DND-41 (cell line): Measurements from ENCODE around the gene TMEM132D.

ENCODE experiments used
- ATAC-seq: fragments of 200-7000 bp; cut with Tn5 transposase; 3 replicates; pipeline ENCODE4 v1.9.1; 2021; ENCODE audit warnings: low read depth; ENCODE audit not compliant: insufficient read depth
- DNase-seq: peaks from one replicate; pipeline ENCODE4 v3.0.0-alpha.2; 2020
- H2AFZ ChIP-seq: 2 replicates; pipeline ENCODE4 v1.6.0; 2012; ENCODE audit warnings: low read depth, low read length
- H3K27ac ChIP-seq: 2 replicates; pipeline ENCODE4 v1.5.1; 2012; ENCODE audit warnings: low read length, inconsistent platforms
- H3K27me3 ChIP-seq: fragments of 200-600 bp; sonication (generic); 2 replicates; pipeline ENCODE4 v1.6.0; 2012; ENCODE audit warnings: low read length, mild to moderate bottlenecking, inconsistent platforms; ENCODE audit not compliant: insufficient read depth, poor library complexity
- H3K36me3 ChIP-seq: 2 replicates; pipeline ENCODE4 v1.5.1; 2012; ENCODE audit warnings: low read length, inconsistent platforms; ENCODE audit not compliant: insufficient read depth
- H3K4me1 ChIP-seq: 2 replicates; pipeline ENCODE4 v1.5.1; 2012; ENCODE audit warnings: mild to moderate bottlenecking, low read length; ENCODE audit not compliant: insufficient read depth
- H3K4me2 ChIP-seq: 2 replicates; pipeline ENCODE4 v1.6.0; 2012; ENCODE audit warnings: mild to moderate bottlenecking, moderate library complexity, low read length, inconsistent platforms; ENCODE audit not compliant: insufficient read depth
- H3K4me3 ChIP-seq, 2 experiments: fragments of 200-600 bp in 1 of 2; shearing (Covaris generic) in 1 of 2; 2 replicates each; pipeline ENCODE4 v1.5.1; 2012 to 2016; ENCODE audit warnings: inconsistent platforms in 2 of 2, low read length in 2 of 2, mild to moderate bottlenecking in 2 of 2, low read depth in 1 of 2, moderate library complexity in 1 of 2
- H3K79me2 ChIP-seq: 2 replicates; pipeline ENCODE4 v1.6.0; 2012; ENCODE audit warnings: low read length, inconsistent platforms; ENCODE audit not compliant: insufficient read depth
- H3K9ac ChIP-seq: 2 replicates; pipeline ENCODE4 v1.6.0; 2012; ENCODE audit warnings: low read depth, mild to moderate bottlenecking, inconsistent platforms, low read length, moderate library complexity
- H3K9me3 ChIP-seq: 2 replicates; pipeline ENCODE4 v1.5.1; 2012; ENCODE audit warnings: low read length, moderate library complexity, mild to moderate bottlenecking, inconsistent platforms; ENCODE audit not compliant: insufficient read depth, severe bottlenecking
- H4K20me1 ChIP-seq: 2 replicates; pipeline ENCODE4 v1.6.0; 2012; ENCODE audit warnings: low read length; ENCODE audit not compliant: insufficient read depth
- EZH2 ChIP-seq: IDR thresholded peaks from 3 replicates; pipeline ENCODE4 v1.6.1; 2012; ENCODE audit warnings: borderline replicate concordance, low read depth, mild to moderate bottlenecking, moderate library complexity, low read length, inconsistent platforms; ENCODE audit not compliant: severe bottlenecking
- TF ChIP-seq, protein P1 (sequence below): IDR thresholded peaks from 2 replicates; pipeline ENCODE4 v1.5.1; 2012; ENCODE audit warnings: borderline replicate concordance, low read length, moderate library complexity, mild to moderate bottlenecking; ENCODE audit not compliant: poor library complexity, severe bottlenecking; ENCODE audit errors: extremely low read depth

The TMEM132D gene

DNA sequence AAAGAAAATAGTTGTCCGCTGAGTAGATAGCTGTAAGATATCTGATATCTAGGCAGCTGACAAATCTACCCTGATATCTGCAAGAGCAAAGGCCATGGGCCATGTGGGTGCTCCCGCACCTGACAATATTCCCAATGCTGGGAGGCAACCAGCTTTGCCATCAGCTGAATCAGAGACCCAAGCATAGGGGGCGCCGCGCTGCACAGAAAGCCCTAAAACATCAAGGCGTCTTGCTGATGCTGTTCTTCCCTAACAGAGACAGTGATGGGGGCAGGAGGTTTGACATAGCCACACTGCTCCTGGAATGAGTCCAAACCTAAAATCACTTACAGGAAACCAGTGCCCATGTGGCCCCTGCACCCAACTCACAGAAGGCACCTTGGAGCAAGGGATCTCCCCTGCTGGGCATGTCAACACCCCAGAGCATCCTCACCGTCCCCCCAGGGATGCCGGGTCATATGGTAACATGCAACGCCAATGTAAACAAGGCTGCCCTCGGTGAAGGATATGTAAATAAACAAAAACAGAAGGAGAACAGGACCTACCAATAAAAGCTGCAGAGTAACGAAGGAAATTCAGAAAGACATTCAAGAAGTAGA lies 199.5 kb downstream of the TMEM132D start:
- H3K4me3 ChIP-seq: no peak overlapping the region
- H3K4me2 ChIP-seq: no peak overlapping the region
- H3K36me3 ChIP-seq: no peaks in the 10 kb centered on the region
- no peak overlapping the region for H2AFZ ChIP-seq
- H3K27me3 ChIP-seq: no peaks in the 10 kb centered on the region
- DNase-seq: no peak
- H4K20me1 ChIP-seq: no peaks in the 10 kb centered on the region
- peaks cover 11% of the 10 kb centered on the region for H3K9me3 ChIP-seq
- no peak overlapping the region for H3K27ac ChIP-seq
- H3K4me1 ChIP-seq: no peaks in the 10 kb centered on the region
- TF ChIP-seq EZH2: no peak
- TF ChIP-seq, protein P1, sequence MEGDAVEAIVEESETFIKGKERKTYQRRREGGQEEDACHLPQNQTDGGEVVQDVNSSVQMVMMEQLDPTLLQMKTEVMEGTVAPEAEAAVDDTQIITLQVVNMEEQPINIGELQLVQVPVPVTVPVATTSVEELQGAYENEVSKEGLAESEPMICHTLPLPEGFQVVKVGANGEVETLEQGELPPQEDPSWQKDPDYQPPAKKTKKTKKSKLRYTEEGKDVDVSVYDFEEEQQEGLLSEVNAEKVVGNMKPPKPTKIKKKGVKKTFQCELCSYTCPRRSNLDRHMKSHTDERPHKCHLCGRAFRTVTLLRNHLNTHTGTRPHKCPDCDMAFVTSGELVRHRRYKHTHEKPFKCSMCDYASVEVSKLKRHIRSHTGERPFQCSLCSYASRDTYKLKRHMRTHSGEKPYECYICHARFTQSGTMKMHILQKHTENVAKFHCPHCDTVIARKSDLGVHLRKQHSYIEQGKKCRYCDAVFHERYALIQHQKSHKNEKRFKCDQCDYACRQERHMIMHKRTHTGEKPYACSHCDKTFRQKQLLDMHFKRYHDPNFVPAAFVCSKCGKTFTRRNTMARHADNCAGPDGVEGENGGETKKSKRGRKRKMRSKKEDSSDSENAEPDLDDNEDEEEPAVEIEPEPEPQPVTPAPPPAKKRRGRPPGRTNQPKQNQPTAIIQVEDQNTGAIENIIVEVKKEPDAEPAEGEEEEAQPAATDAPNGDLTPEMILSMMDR: no peak
- H3K79me2 ChIP-seq: no peaks in the 10 kb centered on the region
- H3K9ac ChIP-seq: no peak overlapping the region
- ATAC-seq: no peak

DNA sequence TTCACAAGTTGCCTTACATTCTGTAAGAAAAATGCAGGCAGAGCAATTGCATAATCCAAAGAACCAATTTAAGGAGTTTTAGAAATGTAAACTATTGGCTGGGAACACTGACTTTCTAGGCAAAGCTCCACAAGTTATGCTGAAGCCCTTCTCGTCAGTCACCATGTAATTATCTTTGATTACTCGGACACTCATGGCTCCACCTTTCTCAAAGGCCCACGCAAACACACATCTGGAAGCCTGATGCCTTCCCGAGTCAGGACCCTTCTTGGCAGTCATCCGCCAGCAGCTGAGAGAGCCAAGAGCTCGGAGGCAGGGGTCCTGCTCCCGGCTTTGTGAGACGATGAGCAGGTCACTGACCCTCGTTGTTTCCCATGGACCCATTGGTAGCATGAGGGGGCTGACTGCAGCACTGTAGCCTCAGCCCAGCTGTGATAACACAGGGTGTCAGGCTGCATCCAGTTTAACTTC lies 202.2 kb downstream of the TMEM132D start:
- H3K9ac ChIP-seq: no peak overlapping the region
- no peak for ATAC-seq
- no peaks in the 10 kb centered on the region for H3K79me2 ChIP-seq
- H3K4me3 ChIP-seq: no peak overlapping the region
- H3K4me1 ChIP-seq: no peaks in the 10 kb centered on the region
- H3K27ac ChIP-seq: no peak overlapping the region
- no peaks in the 10 kb centered on the region for H4K20me1 ChIP-seq
- H2AFZ ChIP-seq: no peak overlapping the region
- no peaks in the 10 kb centered on the region for H3K36me3 ChIP-seq
- no peak for TF ChIP-seq EZH2
- TF ChIP-seq, protein P1: no peak
- DNase-seq: no peak
- peaks cover 9% of the 10 kb centered on the region for H3K9me3 ChIP-seq
- no peak overlapping the region for H3K4me2 ChIP-seq
- H3K27me3 ChIP-seq: no peaks in the 10 kb centered on the region

DNA sequence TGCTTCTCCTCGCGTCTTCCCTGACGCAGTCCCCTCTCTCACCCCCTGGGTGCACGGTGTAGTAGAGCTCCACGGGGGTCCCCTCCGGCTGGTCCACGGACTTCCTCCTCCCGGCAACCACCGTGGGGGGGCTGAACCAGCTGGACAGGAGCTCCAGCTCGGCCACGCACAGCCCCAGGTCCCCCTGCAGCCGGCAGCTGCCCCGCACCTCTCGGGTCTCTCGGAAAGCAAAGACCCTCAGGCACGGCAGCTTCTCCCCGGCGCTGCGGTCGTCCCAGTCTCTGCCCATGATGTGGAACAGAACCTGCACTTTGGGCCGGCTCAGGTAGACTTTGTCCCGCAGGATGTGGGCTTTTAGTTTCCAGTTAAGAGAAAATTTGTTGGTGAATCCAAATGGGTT lies 203.8 kb downstream of the TMEM132D start:
- H3K27ac ChIP-seq: no peak overlapping the region
- H3K4me2 ChIP-seq: no peak overlapping the region
- DNase-seq: no peak
- H3K9ac ChIP-seq: no peak overlapping the region
- H3K4me3 ChIP-seq: no peak overlapping the region
- H3K36me3 ChIP-seq: no peaks in the 10 kb centered on the region
- no peak for TF ChIP-seq EZH2
- TF ChIP-seq, protein P1: no peak
- no peaks in the 10 kb centered on the region for H3K9me3 ChIP-seq
- H2AFZ ChIP-seq: no peak overlapping the region
- H3K79me2 ChIP-seq: no peaks in the 10 kb centered on the region
- ATAC-seq: no peak
- no peaks in the 10 kb centered on the region for H3K27me3 ChIP-seq
- no peaks in the 10 kb centered on the region for H3K4me1 ChIP-seq
- no peaks in the 10 kb centered on the region for H4K20me1 ChIP-seq
